Measurements from ENCODE around the gene ANKRD63.

DNA sequence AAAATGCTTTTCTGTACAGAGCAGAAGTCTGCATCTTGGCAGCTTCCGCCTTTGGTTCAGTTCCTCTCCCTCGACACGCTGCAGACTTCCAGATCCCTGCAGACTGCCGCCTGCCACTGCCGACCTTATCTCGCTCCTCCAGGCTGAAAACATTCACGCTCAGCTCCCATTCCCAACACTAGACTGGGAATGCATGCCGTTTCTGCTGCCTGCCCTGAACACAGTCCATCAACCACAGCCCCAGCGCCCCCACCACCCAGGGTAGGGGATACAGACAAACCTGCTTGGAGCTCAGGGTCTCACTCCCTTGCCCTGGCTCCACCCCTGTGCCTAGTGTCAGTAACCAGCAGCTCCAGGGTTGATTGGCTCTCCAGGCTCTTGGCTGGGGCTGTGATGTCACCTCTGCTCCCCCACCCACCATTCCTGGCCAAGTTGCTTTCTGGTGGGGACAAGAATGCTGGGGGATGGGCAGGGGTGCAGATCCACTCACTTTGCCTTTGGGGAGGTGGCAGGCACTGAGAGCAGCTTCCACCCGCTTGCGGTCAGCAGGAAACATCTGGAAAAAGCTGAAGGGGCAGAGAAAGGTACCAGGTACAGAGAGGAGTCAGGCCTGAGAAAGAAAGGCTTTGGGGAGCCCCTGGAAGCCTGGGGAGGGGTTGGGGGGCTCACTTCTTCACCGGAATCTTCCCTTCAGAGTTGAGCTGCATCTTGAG, 18.8 kb upstream of the ANKRD63 start:
- TF ChIP-seq POLR2A (IDR thresholded peaks at IDR 0.05) = no peak
- TF ChIP-seq, protein P1, sequence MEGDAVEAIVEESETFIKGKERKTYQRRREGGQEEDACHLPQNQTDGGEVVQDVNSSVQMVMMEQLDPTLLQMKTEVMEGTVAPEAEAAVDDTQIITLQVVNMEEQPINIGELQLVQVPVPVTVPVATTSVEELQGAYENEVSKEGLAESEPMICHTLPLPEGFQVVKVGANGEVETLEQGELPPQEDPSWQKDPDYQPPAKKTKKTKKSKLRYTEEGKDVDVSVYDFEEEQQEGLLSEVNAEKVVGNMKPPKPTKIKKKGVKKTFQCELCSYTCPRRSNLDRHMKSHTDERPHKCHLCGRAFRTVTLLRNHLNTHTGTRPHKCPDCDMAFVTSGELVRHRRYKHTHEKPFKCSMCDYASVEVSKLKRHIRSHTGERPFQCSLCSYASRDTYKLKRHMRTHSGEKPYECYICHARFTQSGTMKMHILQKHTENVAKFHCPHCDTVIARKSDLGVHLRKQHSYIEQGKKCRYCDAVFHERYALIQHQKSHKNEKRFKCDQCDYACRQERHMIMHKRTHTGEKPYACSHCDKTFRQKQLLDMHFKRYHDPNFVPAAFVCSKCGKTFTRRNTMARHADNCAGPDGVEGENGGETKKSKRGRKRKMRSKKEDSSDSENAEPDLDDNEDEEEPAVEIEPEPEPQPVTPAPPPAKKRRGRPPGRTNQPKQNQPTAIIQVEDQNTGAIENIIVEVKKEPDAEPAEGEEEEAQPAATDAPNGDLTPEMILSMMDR (IDR thresholded peaks at IDR 0.05) = no peak

Measured in lower leg skin (tissue), 3 donors.